Measurements from ENCODE around the gene MYO10.

GRCh38 chr5:16750445-16750844, 185.6 kb downstream of the MYO10 start:
- TF ChIP-seq ARNT (IDR thresholded peaks at IDR 0.05) = no peak
- no peak for TF ChIP-seq PKNOX1 (IDR thresholded peaks at IDR 0.05)
- no peak for TF ChIP-seq L3MBTL2 (conservative IDR thresholded peaks at IDR 0.05)
